ENCODE measurements around the gene TUBB2A. TPM values are rescaled to one million over a fixed set of nuclear protein-coding genes. Genes with fewer than 3 reads are reported as not detected.

TUBB2A gene
- total RNA-seq, 4 donors from 2014 or later = 37.5 to 100 (median 68.0) TPM

GRCh38 chr6:3117912-3118352, 39.4 kb downstream of the TUBB2A start:
- DNase-seq (ENCODE audit: low spot score in 2 of 2) = no peak
- WGBS, 2 donors = 16 to 19% methylated on average over 8 of the region's 8 CpGs
- H3K27ac ChIP-seq = peak overlapping the region; percentile 88 to 93 (median 90)
- H3K36me3 ChIP-seq = peaks cover 0 to 26% (median under 1%) of the 10 kb centered on the region in 3 donors
- no peaks in the 10 kb centered on the region for H3K27me3 ChIP-seq
- H3K9me3 ChIP-seq = no peaks in the 10 kb centered on the region
- peak overlapping the region; percentile 66 to 98 (median 80) for H3K4me3 ChIP-seq
- H3K4me1 ChIP-seq = peaks cover 0 to 25% (median 9%) of the 10 kb centered on the region in 4 donors
- TF ChIP-seq CTCF (IDR thresholded peaks at IDR 0.05) (no peak), EP300 (IDR thresholded peaks at IDR 0.05) (no peak), POLR2A (IDR thresholded peaks at IDR 0.05) (no peak)

GRCh38 chr6:3114377-3114776, 43.0 kb downstream of the TUBB2A start:
- DNase-seq (ENCODE audit: low spot score in 2 of 2) = no peak
- Histone ChIP-seq H3K4me3 (no peak overlapping the region), H3K27ac (no peak overlapping the region), H3K4me1 (peaks cover 0 to 16% (median 7%) of the 10 kb centered on the region in 4 donors), H3K27me3 (no peaks in the 10 kb centered on the region), H3K36me3 (peaks cover 0 to 61% (median 9%) of the 10 kb centered on the region in 3 donors), H3K9me3 (no peaks in the 10 kb centered on the region)
- TF ChIP-seq EP300 (IDR thresholded peaks at IDR 0.05) = no peak
- WGBS, 2 donors = 81 to 95% methylated on average over 6 of the region's 6 CpGs

- peak overlapping the region in 2 of 4 donors; percentile 19 to 51 for H3K27ac ChIP-seq
Measured at GRCh38 chr6:3109761-3110160, 47.6 kb downstream of the TUBB2A start.

GRCh38 chr6:3108746-3109414, 48.5 kb downstream of the TUBB2A start:
- Histone ChIP-seq H3K27me3 (no peaks in the 10 kb centered on the region), H3K9me3 (no peaks in the 10 kb centered on the region), H3K27ac (peak overlapping the region in 2 of 4 donors; percentile 19 to 51), H3K36me3 (peaks cover 6 to 94% (median 28%) of the 10 kb centered on the region in 3 donors), H3K4me1 (peaks cover 0 to 4% (median 0%) of the 10 kb centered on the region in 4 donors), H3K4me3 (no peak overlapping the region)
- WGBS, 2 donors = 73 to 76% methylated on average over 10 of the region's 10 CpGs
- DNase-seq (ENCODE audit: low spot score in 2 of 2) = no peak
- TF ChIP-seq POLR2A (IDR thresholded peaks at IDR 0.05) (no peak), CTCF (IDR thresholded peaks at IDR 0.05) (no peak), EP300 (IDR thresholded peaks at IDR 0.05) (no peak)

More at GRCh38 chr6:3109761-3110160, 47.6 kb downstream of the TUBB2A start:
- peaks cover 0 to 4% (median 0%) of the 10 kb centered on the region in 4 donors for H3K4me1 ChIP-seq
- TF ChIP-seq CTCF (IDR thresholded peaks at IDR 0.05) (no peak), POLR2A (IDR thresholded peaks at IDR 0.05) (no peak), EP300 (IDR thresholded peaks at IDR 0.05) (no peak)
- H3K27me3 ChIP-seq = no peaks in the 10 kb centered on the region
- no peak overlapping the region for H3K4me3 ChIP-seq
- no peak for DNase-seq (ENCODE audit: low spot score in 2 of 2)
- WGBS, 2 donors = 88% methylated on average over 3 of the region's 3 CpGs
- H3K36me3 ChIP-seq = peaks cover 6 to 94% (median 28%) of the 10 kb centered on the region in 3 donors
- no peaks in the 10 kb centered on the region for H3K9me3 ChIP-seq

Other genes starting within 250 kb of the TUBB2A start
- 100 to 1,000 TPM; 130 to 185 (median 155) TPM for gene SERPINB6, start 186.0 kb downstream of the TUBB2A start, total RNA-seq
- gene NQO2, start 157.7 kb downstream of the TUBB2A start, total RNA-seq = 10 to 100 TPM; 18.8 to 33.6 (median 25.8) TPM
- gene RIPK1, start 89.0 kb downstream of the TUBB2A start, total RNA-seq = 10 to 100 TPM; 20.1 to 22.6 (median 21.2) TPM
- 10 to 100 TPM in 3 of 4 donors, 1 to 10 TPM in 1; 6.7 to 21.6 (median 12.6) TPM for gene BPHL, start 38.8 kb downstream of the TUBB2A start, total RNA-seq
- 10 to 100 TPM; 13.7 to 47.6 (median 32.6) TPM for gene TUBB2B, start 70.1 kb upstream of the TUBB2A start, total RNA-seq
- 10 to 100 TPM; 14.7 to 36.5 (median 31.8) TPM for gene PSMG4, start 101.4 kb upstream of the TUBB2A start, total RNA-seq

Data from tibial nerve (tissue), 4 donors.